Measurements from ENCODE around the gene DNAJC2.

The DNAJC2 gene

DNA sequence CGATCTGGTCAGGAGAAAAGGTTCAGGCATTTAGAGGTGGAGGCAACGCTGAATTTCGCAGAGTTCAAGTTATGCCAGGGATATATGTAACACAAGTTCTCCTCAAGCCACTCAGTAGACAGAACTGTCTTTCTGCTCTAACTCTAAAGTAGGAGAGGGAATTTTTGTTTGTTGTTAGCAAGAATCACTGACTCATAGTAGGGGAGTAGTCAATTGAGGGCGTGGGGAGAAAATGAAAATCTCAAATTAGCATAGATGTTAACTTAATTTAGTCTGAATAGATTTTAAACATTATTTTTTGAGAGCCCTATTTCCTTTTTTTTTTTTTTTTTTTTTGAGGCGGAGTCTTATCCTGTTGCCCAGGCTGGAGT lies 37.5 kb upstream of the DNAJC2 start:
- TF ChIP-seq, protein P1, sequence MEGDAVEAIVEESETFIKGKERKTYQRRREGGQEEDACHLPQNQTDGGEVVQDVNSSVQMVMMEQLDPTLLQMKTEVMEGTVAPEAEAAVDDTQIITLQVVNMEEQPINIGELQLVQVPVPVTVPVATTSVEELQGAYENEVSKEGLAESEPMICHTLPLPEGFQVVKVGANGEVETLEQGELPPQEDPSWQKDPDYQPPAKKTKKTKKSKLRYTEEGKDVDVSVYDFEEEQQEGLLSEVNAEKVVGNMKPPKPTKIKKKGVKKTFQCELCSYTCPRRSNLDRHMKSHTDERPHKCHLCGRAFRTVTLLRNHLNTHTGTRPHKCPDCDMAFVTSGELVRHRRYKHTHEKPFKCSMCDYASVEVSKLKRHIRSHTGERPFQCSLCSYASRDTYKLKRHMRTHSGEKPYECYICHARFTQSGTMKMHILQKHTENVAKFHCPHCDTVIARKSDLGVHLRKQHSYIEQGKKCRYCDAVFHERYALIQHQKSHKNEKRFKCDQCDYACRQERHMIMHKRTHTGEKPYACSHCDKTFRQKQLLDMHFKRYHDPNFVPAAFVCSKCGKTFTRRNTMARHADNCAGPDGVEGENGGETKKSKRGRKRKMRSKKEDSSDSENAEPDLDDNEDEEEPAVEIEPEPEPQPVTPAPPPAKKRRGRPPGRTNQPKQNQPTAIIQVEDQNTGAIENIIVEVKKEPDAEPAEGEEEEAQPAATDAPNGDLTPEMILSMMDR (IDR thresholded peaks at IDR 0.05; ENCODE audit: insufficient read depth, low read depth, low read length, missing control alignments): no peak
- H3K4me3 ChIP-seq (ENCODE audit: low read length): no peak overlapping the region
- DNase-seq (ENCODE audit: low read depth): no peak

DNA sequence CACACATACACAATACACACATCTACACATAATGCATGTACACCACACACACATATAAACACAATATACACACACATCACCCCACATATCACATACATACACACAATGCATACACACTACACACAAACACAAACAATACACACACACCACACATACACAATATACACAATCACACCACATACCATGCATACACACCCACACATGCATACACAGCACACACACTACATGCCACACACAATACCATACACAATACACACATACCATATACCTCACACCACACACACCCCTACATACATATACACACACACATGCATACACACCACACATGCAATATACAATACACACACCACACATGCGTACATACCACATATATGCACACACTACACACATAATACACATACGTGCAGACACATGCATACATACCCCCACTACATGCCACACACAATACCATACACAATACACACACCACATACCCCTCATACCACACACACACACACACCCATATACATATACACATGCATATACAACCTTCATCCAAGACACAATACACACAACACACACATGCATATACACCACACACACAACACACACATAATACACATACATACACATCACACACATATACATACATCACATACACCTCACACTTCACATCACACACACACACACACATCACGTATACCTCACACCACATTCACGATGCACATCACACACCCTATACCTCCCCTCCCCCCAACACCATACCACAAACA lies 36.9 kb upstream of the DNAJC2 start:
- H3K4me3 ChIP-seq (ENCODE audit: low read length): no peak overlapping the region
- DNase-seq (ENCODE audit: low read depth): no peak
- TF ChIP-seq, protein P1 (IDR thresholded peaks at IDR 0.05; ENCODE audit: insufficient read depth, low read depth, low read length, missing control alignments): no peak

DNA sequence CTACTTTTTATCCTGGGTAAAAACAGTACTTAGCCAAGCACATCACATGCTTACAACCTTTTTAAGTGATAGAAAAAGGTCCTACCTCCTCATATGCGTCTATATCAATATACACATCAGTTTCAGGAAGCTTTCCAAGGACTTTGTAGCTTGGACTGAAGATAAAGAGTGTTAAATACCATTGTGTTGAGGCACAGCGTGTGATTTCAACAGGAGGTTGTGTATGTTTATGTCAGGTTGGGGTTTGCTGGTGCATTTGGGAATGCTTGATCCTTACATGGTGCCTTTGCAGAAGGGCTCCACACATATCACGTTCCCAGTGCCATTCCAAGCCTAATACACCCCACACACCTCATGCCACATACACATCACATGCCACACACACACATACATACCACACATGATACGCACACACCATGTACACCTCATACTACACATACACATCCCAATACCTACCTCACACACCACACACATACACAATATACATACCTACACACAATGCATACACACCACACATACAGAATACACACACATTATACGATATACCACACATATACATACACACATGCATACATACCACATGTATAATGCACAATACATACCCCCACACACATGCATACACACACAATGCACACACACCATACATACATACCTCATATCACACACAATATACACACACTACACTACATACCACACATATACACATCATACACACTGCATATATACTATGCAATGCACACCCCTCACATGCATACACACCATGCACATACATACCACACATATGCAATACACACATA lies 36.0 kb upstream of the DNAJC2 start:
- H3K4me3 ChIP-seq (ENCODE audit: low read length): no peak overlapping the region
- TF ChIP-seq, protein P1 (IDR thresholded peaks at IDR 0.05; ENCODE audit: insufficient read depth, low read depth, low read length, missing control alignments): no peak
- no peak for DNase-seq (ENCODE audit: low read depth)

DNA sequence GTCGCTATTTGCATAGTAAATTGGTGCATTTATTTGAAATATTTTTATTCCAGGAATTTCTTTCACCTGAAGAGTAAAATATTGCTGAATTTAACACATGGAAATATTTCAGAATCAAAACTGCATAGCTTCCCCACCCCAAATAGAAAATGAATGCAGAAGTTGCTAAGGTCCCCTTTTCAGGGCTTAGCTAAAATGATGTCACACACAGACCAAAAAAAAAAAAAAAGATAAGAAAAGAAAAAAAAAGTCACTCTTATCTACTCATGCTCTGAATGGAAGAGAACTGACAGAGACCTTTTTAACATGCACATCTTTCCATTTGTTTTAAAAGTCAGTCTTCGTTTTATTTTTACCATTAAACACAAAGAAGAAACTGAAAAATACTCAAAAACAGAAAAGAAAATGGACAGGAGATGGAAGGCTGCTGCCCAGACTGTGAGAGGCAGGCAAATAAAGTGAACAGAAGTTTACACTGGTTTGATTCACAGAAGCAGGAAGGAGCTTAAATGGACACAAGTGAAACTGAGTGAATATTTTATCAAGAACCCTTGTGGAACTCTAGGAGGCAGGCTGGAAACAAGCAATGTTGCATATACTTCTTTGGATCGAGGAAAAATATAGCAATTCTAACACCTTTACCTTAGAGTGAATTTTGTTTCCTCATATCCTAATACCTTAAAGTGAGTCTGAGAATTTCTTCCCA lies 34.9 kb upstream of the DNAJC2 start:
- TF ChIP-seq, protein P1 (IDR thresholded peaks at IDR 0.05; ENCODE audit: insufficient read depth, low read depth, low read length, missing control alignments): no peak
- H3K4me3 ChIP-seq (ENCODE audit: low read length): no peak overlapping the region
- DNase-seq (ENCODE audit: low read depth): no peak

DNA sequence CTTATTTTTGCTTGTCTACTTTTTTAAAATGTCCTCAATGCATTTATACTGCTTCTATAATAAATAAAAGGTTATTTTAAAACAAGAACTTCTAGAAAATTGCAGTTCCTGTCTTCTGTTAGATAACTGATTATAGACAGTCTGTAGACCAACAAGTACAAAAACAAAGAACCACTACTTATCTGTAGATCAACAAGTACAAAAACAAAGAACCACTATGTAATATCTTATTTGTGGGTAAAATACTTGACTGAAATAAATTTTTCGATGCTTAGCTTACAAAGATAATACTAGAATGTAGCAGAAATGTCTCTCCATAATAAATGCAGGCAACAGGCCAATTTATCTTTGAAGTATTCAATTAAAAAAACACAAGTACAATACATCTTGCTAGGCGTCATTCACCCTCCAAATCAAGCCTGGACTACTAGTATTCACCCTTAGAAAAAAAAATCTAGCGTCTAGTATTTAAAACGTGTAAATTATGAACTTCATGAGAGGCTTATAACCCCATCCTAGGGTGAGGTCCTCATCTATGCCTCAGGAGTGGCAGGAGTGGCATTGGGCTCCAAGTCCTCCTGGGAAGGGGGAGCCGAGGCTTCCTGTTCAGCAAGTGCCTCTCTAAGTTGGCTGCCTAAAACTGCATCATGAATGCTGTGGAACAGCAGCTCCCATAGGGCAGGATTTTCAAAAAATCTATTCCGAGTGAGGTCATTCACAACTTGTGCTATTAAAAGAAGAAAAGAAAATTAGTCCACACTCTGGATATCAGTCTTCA lies 29.5 kb upstream of the DNAJC2 start:
- DNase-seq (ENCODE audit: low read depth): no peak
- no peak overlapping the region for H3K4me3 ChIP-seq (ENCODE audit: low read length)
- TF ChIP-seq, protein P1 (IDR thresholded peaks at IDR 0.05; ENCODE audit: insufficient read depth, low read depth, low read length, missing control alignments): no peak

DNA sequence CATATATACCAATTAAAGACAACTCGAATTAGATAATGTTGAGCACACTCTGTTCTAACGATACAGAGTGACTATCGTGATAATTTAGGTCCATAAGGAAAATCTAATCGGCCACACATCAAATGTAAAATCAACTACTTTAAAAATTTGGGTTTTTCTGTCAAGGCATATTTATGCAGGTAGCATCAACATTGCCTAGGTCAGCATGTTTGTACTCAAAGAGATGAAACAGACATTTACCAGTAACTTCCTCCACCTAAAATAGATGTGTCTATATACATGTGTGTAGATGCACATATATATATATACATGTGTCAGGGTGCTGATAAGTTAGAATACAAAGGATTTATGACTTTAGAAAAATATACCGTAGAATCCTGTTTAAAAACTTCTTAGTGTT lies 24.9 kb upstream of the DNAJC2 start:
- no peak for DNase-seq (ENCODE audit: low read depth)
- TF ChIP-seq, protein P1 (IDR thresholded peaks at IDR 0.05; ENCODE audit: insufficient read depth, low read depth, low read length, missing control alignments): no peak
- no peak overlapping the region for H3K4me3 ChIP-seq (ENCODE audit: low read length)

Data from epithelial cell of esophagus (primary cell).